HepG2 (cell line): ENCODE results near the gene LRRC8D. TPM values are rescaled to one million over a fixed set of nuclear protein-coding genes. Genes with fewer than 3 reads are reported as not detected.

Experiments used
- ATAC-seq: fragments of 200-7000 bp; cut with Tn5 transposase; 3 replicates; pipeline ENCODE4 v1.9.1; 2020; ENCODE audit warnings: mild to moderate bottlenecking, moderate library complexity
- BruUV-seq: library from RNA; stranded (reverse); fragments of 400-500 nt; replicated peaks from 2 replicates; lab custom pipeline; 2021; lab: Mats Ljungman, UMichigan
- CTCF ChIA-PET: fragments of 300-600 bp; formaldehyde crosslinking; extraction: SDS; loops from one replicate; lab custom pipeline; 2021; ENCODE audit warnings: low total read pairs, inconsistent platforms, low intra/inter-chr PET ratio; lab: Yijun Ruan, JAX
- POLR2A ChIA-PET: fragments of 350-600 bp; sonication (Branson Sonifier 250); formaldehyde crosslinking; loops from one replicate; lab custom pipeline; 2020; ENCODE audit warnings: antibody characterized with exemption, inconsistent platforms; lab: Yijun Ruan, JAX
- DNase-seq: peaks from one replicate; pipeline ENCODE4 v3.0.0-alpha.2; 2015; ENCODE audit warnings: low spot score
- FAIRE-seq: peaks from 3 replicates; lab custom pipeline; 2011; peaks lifted over from hg19 to GRCh38; lab: Jason Lieb, UNC
- H2AFZ ChIP-seq: one replicate; pipeline ENCODE4 v1.6.1; 2011; ENCODE audit warnings: low read length, inconsistent platforms
- H3K27ac ChIP-seq: fragments of 300-600 bp; 3 replicates; pipeline ENCODE4 v1.8.0; 2011; ENCODE audit warnings: mixed run types, mild to moderate bottlenecking, mixed read lengths, low read length, inconsistent platforms; ENCODE audit not compliant: insufficient read depth; ENCODE audit errors: extremely low read length
- H3K27me3 ChIP-seq, 2 experiments: fragments of 200-600 bp in 1 of 2; 2 replicates in 1 of 2; 3 replicates in 1 of 2; pipeline versions ENCODE4 v1.6.0 to v1.8.0; 2011; ENCODE audit warnings: low read length in 2 of 2, mild to moderate bottlenecking in 2 of 2, moderate library complexity in 2 of 2, inconsistent platforms in 1 of 2; ENCODE audit not compliant: insufficient read depth in 2 of 2, control insufficient read depth in 1 of 2
- H3K36me3 ChIP-seq, 2 experiments: fragments of 200-600 bp in 1 of 2; replicated peaks in 1 of 2; 2 replicates in 1 of 2; 3 replicates in 1 of 2; pipeline versions ENCODE4 v1.5.1 to v1.8.0; 2011; ENCODE audit warnings: low read length in 2 of 2, inconsistent platforms in 1 of 2; ENCODE audit not compliant: insufficient read depth in 2 of 2, control insufficient read depth in 1 of 2
- H3K4me1 ChIP-seq: 2 replicates; pipeline ENCODE4 v1.5.1; 2012; ENCODE audit warnings: low read length, inconsistent platforms; ENCODE audit not compliant: insufficient read depth
- H3K4me2 ChIP-seq: 2 replicates; pipeline ENCODE4 v1.6.0; 2011; ENCODE audit warnings: low read depth, low read length, inconsistent platforms
- H3K4me3 ChIP-seq, 3 experiments: fragments of 200-600 bp in 1 of 3; sonication (generic), shearing (Covaris generic) in 1 of 3; replicated peaks in 1 of 3; 2 replicates each; pipeline ENCODE4 v1.5.1; 2011 to 2016; ENCODE audit warnings: low read length in 3 of 3, inconsistent platforms in 2 of 3, low read depth in 2 of 3, mild to moderate bottlenecking in 2 of 3, control low read depth in 1 of 3, mixed read lengths in 1 of 3; ENCODE audit not compliant: insufficient read depth in 1 of 3
- H3K79me2 ChIP-seq: one replicate; pipeline ENCODE4 v1.6.1; 2011; ENCODE audit warnings: low read length, inconsistent platforms; ENCODE audit not compliant: insufficient read depth
- H3K9ac ChIP-seq: 2 replicates; pipeline ENCODE4 v1.6.0; 2011; ENCODE audit warnings: mild to moderate bottlenecking, low read depth, low read length, inconsistent platforms; ENCODE audit not compliant: insufficient read depth
- H3K9me3 ChIP-seq: 2 replicates; pipeline ENCODE4 v1.5.1; 2012; ENCODE audit warnings: mild to moderate bottlenecking, low read length
- H4K20me1 ChIP-seq: 2 replicates; pipeline ENCODE4 v1.6.0; 2011; ENCODE audit warnings: inconsistent platforms, mild to moderate bottlenecking, low read length, moderate library complexity; ENCODE audit not compliant: insufficient read depth
- BCL6 ChIP-seq: IDR thresholded peaks from 2 replicates; pipeline ENCODE4 v1.6.1; 2016; ENCODE audit warnings: missing genetic modification reagents, missing compliant biosample characterization
- GLMP ChIP-seq: sonication (generic); formaldehyde crosslinking; IDR thresholded peaks from 2 replicates; pipeline ENCODE4 v1.9.0; 2021; ENCODE audit warnings: missing genetic modification reagents, mild to moderate bottlenecking, borderline replicate concordance
- GZF1 ChIP-seq: sonication (generic); formaldehyde crosslinking; IDR thresholded peaks from 2 replicates; pipeline ENCODE4 v1.5.1; 2020; ENCODE audit warnings: mild to moderate bottlenecking, missing genetic modification reagents
- PRPF4 ChIP-seq: fragments of 200-400 bp; formaldehyde crosslinking; IDR thresholded peaks from 2 replicates; pipeline ENCODE4 v1.6.1; 2016; ENCODE audit warnings: low read length, low read depth; ENCODE audit not compliant: poor library complexity, severe bottlenecking
- SNAPC5 ChIP-seq: sonication (generic); formaldehyde crosslinking; IDR thresholded peaks from 2 replicates; pipeline ENCODE4 v1.8.1; 2023; ENCODE audit warnings: mild to moderate bottlenecking, missing genetic modification reagents, borderline replicate concordance
- SRSF4 ChIP-seq: fragments of 200-400 bp; formaldehyde crosslinking; IDR thresholded peaks from one replicate; pipeline ENCODE4 v1.6.1; 2018; ENCODE audit warnings: mild to moderate bottlenecking, low read depth, low read length, moderate library complexity; ENCODE audit not compliant: poor library complexity, severe bottlenecking
- ZFP41 ChIP-seq: sonication (generic); formaldehyde crosslinking; IDR thresholded peaks from 2 replicates; pipeline ENCODE4 v1.4.0; 2020; ENCODE audit warnings: mild to moderate bottlenecking, missing genetic modification reagents, borderline replicate concordance
- ZNF629 ChIP-seq: sonication (generic); formaldehyde crosslinking; conservative IDR thresholded peaks from 2 replicates; pipeline ENCODE4 v1.5.0; 2020; ENCODE audit warnings: missing genetic modification reagents
- WGBS: methylation state at CpG from one replicate; pipeline ENCODE4 v1.1.6; 2017; ENCODE audit warnings: low lambda C conversion rate; 5-methylcytosine and 5-hydroxymethylcytosine counted together
- in situ Hi-C: cut with HindIII; loops from 2 replicates; pipeline ENCODE4 v1.10.0; 2017; ENCODE audit warnings: low pct_unique_long_range_greater_than_20kb; ENCODE audit not compliant: extremely low pct_ligation_motif_present
- intact Hi-C: fragments of 100-400 bp; cut with micrococcal nuclease; formaldehyde crosslinking; loops from one replicate; pipeline ENCODE4 v1.10.0; 2022; ENCODE audit not compliant: unreplicated experiment
- polyA plus RNA-seq, 8 experiments: library from polyadenylated mRNA; depleted of rRNA in 3 of 8; stranded (reverse) in 7 of 8; unstranded in 1 of 8; fragments of >200 nt; fragmentation: Illumina TruSeq in 4 of 8; extraction: Trizol in 4 of 8; gene quantifications; 2 replicates each; pipeline versions ENCODE4 v1.2.1 to v1.2.3, GENCODE V29; 2011 to 2016; ENCODE audit warnings: low read depth in 4 of 8, missing spikeins in 1 of 8, mixed read lengths in 1 of 8; ENCODE audit not compliant: insufficient read depth in 1 of 8
- total RNA-seq, 5 experiments: library from RNA; depleted of rRNA; stranded (reverse); fragments of >200 nt; fragmentation: Illumina TruSeq; extraction: Trizol; gene quantifications; 2 replicates each; pipeline ENCODE4 v1.2.3, GENCODE V29; 2016; ENCODE audit warnings: low read depth in 1 of 5

Gene LRRC8D
- total and polyA plus RNA-seq, 2 of the 13 experiments (the other 11 are each of a cell fraction or from before 2014, with no cell fraction given): 29.9 to 45.5 TPM

GRCh38 chr1:89832496-89833127, 11.8 kb downstream of the LRRC8D start:
- no peaks in the 10 kb centered on the region for H3K9me3 ChIP-seq
- H3K4me3 ChIP-seq: no peak overlapping the region
- FAIRE-seq: no peak
- no peak overlapping the region for H2AFZ ChIP-seq
- peak overlapping the region; percentile 97 for H3K27ac ChIP-seq
- H3K9ac ChIP-seq: no peak overlapping the region
- TF ChIP-seq BCL6 (peak; percentile 65), ZFP41 (CRISPR knock-in tag) (no peak), PRPF4 (peak; percentile 5), GZF1 (CRISPR knock-in tag) (no peak), SNAPC5 (CRISPR knock-in tag) (no peak), SRSF4 (no peak), ZNF629 (CRISPR knock-in tag) (peak; percentile 51; the same call in 1 of the 2 replicates), GLMP (CRISPR knock-in tag) (no peak)
- TF ChIP-seq, all 625 proteins: peak for 3
- peaks cover 2 to 7% of the 10 kb centered on the region in 2 experiments; a peak in 2 of 5 replicates for H3K36me3 ChIP-seq
- no peaks in the 10 kb centered on the region for H3K27me3 ChIP-seq
- intact Hi-C loops: no loop called here
- POLR2A ChIA-PET: interaction anchor here (1.2 to 6.2 kb wide), 2 partner anchors 10 to 11 kb away, joined by 4 to 115 read pairs; partner anchors contain the start of gene LRRC8D
- H4K20me1 ChIP-seq: peaks cover 5% of the 10 kb centered on the region; the same call in 1 of the 2 replicates
- H3K4me1 ChIP-seq: peaks cover 85% of the 10 kb centered on the region
- no TSS peak for BruUV-seq
- ATAC-seq: no peak
- 65% methylated on average over 6 of the region's 6 CpGs for WGBS
- no peak for DNase-seq
- CTCF ChIA-PET: no interaction called here
- peaks cover 76% of the 10 kb centered on the region for H3K79me2 ChIP-seq
- H3K4me2 ChIP-seq: peak overlapping the region; percentile 65; the same call in 1 of the 2 replicates
- in situ Hi-C loops: no loop called here
